Transverse colon (tissue), 4 donors: ENCODE data around the gene CCDC88C.
A peak's percentile ranks its signal among the peaks of the same experiment; 100 is the strongest.

Experiments used
- CTCF ChIP-seq, 5 experiments: fragments of 200-600 bp in 3 of 5; fragments of 450-650 bp in 2 of 5; sonication (generic) in 3 of 5; IDR thresholded peaks; 1 replicate in 2 of 5; 2 replicates in 3 of 5; pipeline ENCODE4 v1.5.1; 2016 to 2017; ENCODE audit warnings: antibody characterized with exemption in 5 of 5, inconsistent platforms in 3 of 5, mild to moderate bottlenecking in 2 of 5, moderate library complexity in 1 of 5
- EP300 ChIP-seq: sonication (generic); formaldehyde crosslinking; IDR thresholded peaks from one replicate; pipeline ENCODE4 v1.6.1; 2017; ENCODE audit warnings: antibody characterized with exemption, low read depth
- POLR2A ChIP-seq: fragments of 450-650 bp; IDR thresholded peaks from one replicate; pipeline ENCODE4 v1.6.1; 2016; ENCODE audit warnings: antibody characterized with exemption, mild to moderate bottlenecking, moderate library complexity
- POLR2AphosphoS5 ChIP-seq, 3 donors: sonication (generic); formaldehyde crosslinking; IDR thresholded peaks; one replicate each; pipeline ENCODE4 v1.6.1; 2016; ENCODE audit warnings: antibody characterized with exemption in 3 of 3

DNA sequence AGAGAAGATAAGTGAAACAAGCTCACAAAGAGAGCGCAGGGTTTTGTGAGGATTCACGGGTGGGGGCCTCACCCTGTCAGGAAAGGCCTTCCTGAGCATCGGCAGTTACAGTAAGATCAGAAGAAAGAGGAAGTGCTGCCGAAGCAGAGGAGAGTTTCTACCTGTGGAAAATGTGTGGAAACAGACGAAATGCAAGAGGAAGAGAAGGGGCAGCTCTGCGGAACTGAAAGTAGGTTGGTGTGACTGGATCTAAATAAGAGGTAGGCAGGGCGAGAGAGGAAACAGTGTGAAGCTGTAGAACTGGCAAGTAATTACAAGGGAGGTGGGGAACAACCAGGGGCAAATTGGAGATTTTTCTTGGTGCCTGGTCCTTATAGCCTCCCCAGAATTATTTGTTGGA, 175.8 kb downstream of the CCDC88C start:
- TF ChIP-seq CTCF (IDR thresholded peaks at IDR 0.05) (no peak), POLR2A (peak; percentile 26), POLR2AphosphoS5 (IDR thresholded peaks at IDR 0.05) (peak in 1 of 3 donors; percentile 41), EP300 (no peak)
